Mucosa of descending colon (tissue), 3 donors: ENCODE measurements around the gene KIF18A. TPM values are rescaled to one million over a fixed set of nuclear protein-coding genes. Genes with fewer than 3 reads are reported as not detected.

Experiments
- ATAC-seq: fragments of 200-7000 bp; cut with Tn5 transposase; one replicate; pipeline ENCODE4 v1.9.1; 2020; ENCODE audit warnings: mild to moderate bottlenecking, moderate library complexity
- DNase-seq, 3 donors: peaks; one replicate each; pipeline ENCODE4 v3.0.0-alpha.2; 2020
- H3K36me3 ChIP-seq: fragments of 200-600 bp; one replicate; pipeline ENCODE4 v1.8.0; 2021; ENCODE audit warnings: low read depth, mild to moderate bottlenecking
- H3K4me1 ChIP-seq: fragments of 200-600 bp; one replicate; pipeline ENCODE4 v1.8.0; 2021; ENCODE audit warnings: low read depth, mild to moderate bottlenecking
- H3K4me3 ChIP-seq: fragments of 200-600 bp; one replicate; pipeline ENCODE4 v1.8.0; 2021; ENCODE audit warnings: mild to moderate bottlenecking
- H3K9me3 ChIP-seq: fragments of 200-600 bp; one replicate; pipeline ENCODE4 v1.8.0; 2021; ENCODE audit warnings: mild to moderate bottlenecking
- CTCF ChIP-seq: fragments of 200-600 bp; IDR thresholded peaks from one replicate; pipeline ENCODE4 v1.8.0; 2022; ENCODE audit warnings: antibody characterized with exemption, mild to moderate bottlenecking
- intact Hi-C, 2 donors: fragments of 100-400 bp; cut with DNase I in 1 of 2; cut with micrococcal nuclease in 1 of 2; formaldehyde crosslinking; loops; one replicate each; pipeline versions ENCODE4 v1.11.0 to v1.11.1; 2022; cut with DNase I, micrococcal nuclease
- total RNA-seq, 3 donors: library from RNA; stranded (reverse); fragmentation: NEBNext Ultra II Directional in 2 of 3; extraction: Animal tissue kit (Norgen Biotek cat#: 25700) in 2 of 3; gene quantifications; one replicate each; pipeline versions ENCODE4 v1.2.1 to v1.2.4, GENCODE V29; 2021 to 2023
- donor health status: DM: no; HTN: no; CAD: no; lungs with moderate emphysema.
- donor health status: DM: no; HTN: no; CAD: no.
- donor health status: DM: no; HTN: yes; CAD: no.

The KIF18A gene
- total RNA-seq, 3 donors from 2014 or later: 1.9 to 4.3 (median 2.5) TPM

- Histone ChIP-seq H3K4me1 (peaks cover 29% of the 10 kb centered on the region), H3K36me3 (peaks cover 3% of the 10 kb centered on the region), H3K4me3 (peak overlapping the region; percentile 67), H3K9me3 (no peaks in the 10 kb centered on the region)
- TF ChIP-seq CTCF: no peak
- intact Hi-C loops: no loop called here
- ATAC-seq: no peak
- DNase-seq: no peak
These were observed 2.9 kb upstream of the KIF18A start for GRCh38 chr11:28110821-28111200.

- H3K9me3 ChIP-seq: no peaks in the 10 kb centered on the region
- peak; percentile 65 for ATAC-seq
- H3K4me1 ChIP-seq: peaks cover 29% of the 10 kb centered on the region
- intact Hi-C loops: no loop called here
- peak; percentile 83 to 85 (median 83) for DNase-seq
- peaks cover 3% of the 10 kb centered on the region for H3K36me3 ChIP-seq
- no peak for TF ChIP-seq CTCF
- H3K4me3 ChIP-seq: peak overlapping the region; percentile 67
These were observed 2.3 kb upstream of the KIF18A start for GRCh38 chr11:28110108-28110820.

GRCh38 chr11:28108958-28109357 lies 1.0 kb upstream of the KIF18A start:
- Histone ChIP-seq H3K36me3 (peaks cover 3% of the 10 kb centered on the region), H3K4me1 (peaks cover 29% of the 10 kb centered on the region), H3K9me3 (no peaks in the 10 kb centered on the region), H3K4me3 (no peak overlapping the region)
- DNase-seq (no peak), ATAC-seq (no peak)
- intact Hi-C loops: no loop called here
- no peak for TF ChIP-seq CTCF

- Histone ChIP-seq H3K4me3 (peak overlapping the region; percentile 25), H3K9me3 (no peaks in the 10 kb centered on the region), H3K4me1 (peaks cover 29% of the 10 kb centered on the region), H3K36me3 (peaks cover 3% of the 10 kb centered on the region)
- no peak for TF ChIP-seq CTCF
- ATAC-seq (no peak), DNase-seq (no peak)
- intact Hi-C loops: no loop called here
These were observed 686 bp downstream of the KIF18A start for GRCh38 chr11:28107191-28107749.

- Histone ChIP-seq H3K4me3 (no peak overlapping the region), H3K9me3 (no peaks in the 10 kb centered on the region), H3K4me1 (peaks cover 27% of the 10 kb centered on the region), H3K36me3 (peaks cover 3% of the 10 kb centered on the region)
- no peak for TF ChIP-seq CTCF
- ATAC-seq: no peak
- no peak for DNase-seq
- intact Hi-C loops: no loop called here
These were observed 1.5 kb downstream of the KIF18A start for GRCh38 chr11:28106353-28107043.
